ENCODE data around the gene MUC12.
A peak's percentile ranks its signal among the peaks of the same experiment; 100 is the strongest.
"Not testable (repeated sequence)": the region's sequence is repeated elsewhere in the genome, so short reads cannot be mapped to it uniquely, and the experiment has no call there.

Gene MUC12

GRCh38 chr7:100957832-100958421, 11.4 kb upstream of the MUC12 start:
- DNase-seq = no peak

GRCh38 chr7:100959894-100960293, 9.5 kb upstream of the MUC12 start:
- no peak for DNase-seq

GRCh38 chr7:100962537-100962936, 6.8 kb upstream of the MUC12 start:
- no peak for DNase-seq

- DNase-seq = no peak
Observed at GRCh38 chr7:100963386-100963785, 6.0 kb upstream of the MUC12 start.

- DNase-seq = no peak
Observed at GRCh38 chr7:100963874-100964273, 5.5 kb upstream of the MUC12 start.

GRCh38 chr7:100964630-100965029, 4.7 kb upstream of the MUC12 start:
- no peak for DNase-seq

GRCh38 chr7:100965045-100965722, 4.2 kb upstream of the MUC12 start:
- DNase-seq = no peak

- DNase-seq = no peak
Observed at GRCh38 chr7:100965723-100966541, 3.4 kb upstream of the MUC12 start.

GRCh38 chr7:100966542-100967291, 2.6 kb upstream of the MUC12 start:
- no peak for DNase-seq

- DNase-seq = no peak
Observed at GRCh38 chr7:100967292-100967863, 2.0 kb upstream of the MUC12 start.

- no peak for DNase-seq
Observed at GRCh38 chr7:100968031-100968430, 1.3 kb upstream of the MUC12 start.

- no peak for DNase-seq
Observed at GRCh38 chr7:100968650-100969049, 715 bp upstream of the MUC12 start.

GRCh38 chr7:100971111-100972001, 2.0 kb downstream of the MUC12 start:
- no peak for DNase-seq

GRCh38 chr7:100972002-100972347, 2.6 kb downstream of the MUC12 start:
- DNase-seq = no peak

GRCh38 chr7:100974021-100974420, 4.7 kb downstream of the MUC12 start:
- DNase-seq = no peak

GRCh38 chr7:100975371-100975821, 6.0 kb downstream of the MUC12 start:
- peak; percentile 33 for DNase-seq

GRCh38 chr7:100978300-100978699, 8.9 kb downstream of the MUC12 start:
- DNase-seq = no peak

- no peak for DNase-seq
Observed at GRCh38 chr7:100983451-100984187, 14.3 kb downstream of the MUC12 start.

- DNase-seq = not testable (repeated sequence)
Observed at GRCh38 chr7:100984241-100984918, 15.0 kb downstream of the MUC12 start.

GRCh38 chr7:100985033-100985797, 15.8 kb downstream of the MUC12 start:
- not testable (repeated sequence) for DNase-seq
